ENCODE data around the gene PDE4D.
A peak's percentile ranks its signal among the peaks of the same experiment; 100 is the strongest.

Gene PDE4D

DNA sequence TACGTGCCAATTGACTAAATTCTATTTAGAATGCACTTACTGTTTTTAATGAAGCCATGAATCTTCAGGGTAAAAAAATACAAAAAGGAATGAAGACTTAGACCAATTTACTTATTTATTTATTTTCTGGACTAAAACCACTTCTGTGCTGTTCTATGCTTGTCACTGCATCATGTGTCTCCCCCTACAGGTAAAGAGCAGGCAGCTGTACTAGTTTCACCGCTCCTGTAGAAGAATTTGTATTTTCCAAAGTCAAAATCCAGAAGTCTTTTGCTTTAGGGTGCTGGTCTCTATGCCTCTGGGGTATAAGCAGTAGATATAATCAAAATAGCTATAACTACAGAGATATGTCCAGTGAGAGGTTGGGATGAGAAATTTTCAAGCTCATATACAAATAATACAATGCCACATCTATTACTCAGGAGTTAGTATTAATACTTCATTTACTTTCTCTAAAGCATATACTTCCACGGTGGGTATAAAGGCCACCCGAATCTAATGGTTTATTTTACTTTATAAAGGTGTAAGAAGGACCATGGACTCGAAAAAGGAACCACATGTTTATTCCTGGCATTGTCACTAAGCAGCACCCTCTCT, 719.2 kb downstream of the PDE4D start:
- H3K27ac ChIP-seq, result no peak overlapping the region
- TF ChIP-seq ZFX (IDR thresholded peaks at IDR 0.05; ENCODE audit: borderline replicate concordance), result no peak
- TF ChIP-seq, protein P1, sequence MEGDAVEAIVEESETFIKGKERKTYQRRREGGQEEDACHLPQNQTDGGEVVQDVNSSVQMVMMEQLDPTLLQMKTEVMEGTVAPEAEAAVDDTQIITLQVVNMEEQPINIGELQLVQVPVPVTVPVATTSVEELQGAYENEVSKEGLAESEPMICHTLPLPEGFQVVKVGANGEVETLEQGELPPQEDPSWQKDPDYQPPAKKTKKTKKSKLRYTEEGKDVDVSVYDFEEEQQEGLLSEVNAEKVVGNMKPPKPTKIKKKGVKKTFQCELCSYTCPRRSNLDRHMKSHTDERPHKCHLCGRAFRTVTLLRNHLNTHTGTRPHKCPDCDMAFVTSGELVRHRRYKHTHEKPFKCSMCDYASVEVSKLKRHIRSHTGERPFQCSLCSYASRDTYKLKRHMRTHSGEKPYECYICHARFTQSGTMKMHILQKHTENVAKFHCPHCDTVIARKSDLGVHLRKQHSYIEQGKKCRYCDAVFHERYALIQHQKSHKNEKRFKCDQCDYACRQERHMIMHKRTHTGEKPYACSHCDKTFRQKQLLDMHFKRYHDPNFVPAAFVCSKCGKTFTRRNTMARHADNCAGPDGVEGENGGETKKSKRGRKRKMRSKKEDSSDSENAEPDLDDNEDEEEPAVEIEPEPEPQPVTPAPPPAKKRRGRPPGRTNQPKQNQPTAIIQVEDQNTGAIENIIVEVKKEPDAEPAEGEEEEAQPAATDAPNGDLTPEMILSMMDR (IDR thresholded peaks at IDR 0.05), result peak; percentile 92

DNA sequence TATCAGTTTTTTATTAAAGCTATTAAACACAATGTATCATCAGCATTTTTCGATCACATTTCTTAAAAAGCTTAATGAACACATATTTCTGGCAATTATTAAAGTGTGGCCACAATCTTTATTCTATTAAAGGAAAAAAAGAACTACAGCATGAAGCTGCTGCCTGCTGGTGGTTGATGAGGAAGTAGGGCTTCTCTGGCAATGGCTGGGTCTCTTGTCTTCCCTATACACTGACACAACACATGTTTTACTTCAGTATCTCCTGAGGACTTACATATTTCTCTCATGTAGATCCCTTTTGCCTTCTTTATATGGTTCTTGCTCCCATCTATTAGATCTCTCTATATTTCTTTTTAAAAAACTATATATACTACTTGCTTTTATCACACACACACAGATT, 719.9 kb downstream of the PDE4D start:
- no peak overlapping the region for H3K27ac ChIP-seq
- no peak for TF ChIP-seq ZFX (IDR thresholded peaks at IDR 0.05; ENCODE audit: borderline replicate concordance)
- TF ChIP-seq, protein P1 (IDR thresholded peaks at IDR 0.05), result no peak

DNA sequence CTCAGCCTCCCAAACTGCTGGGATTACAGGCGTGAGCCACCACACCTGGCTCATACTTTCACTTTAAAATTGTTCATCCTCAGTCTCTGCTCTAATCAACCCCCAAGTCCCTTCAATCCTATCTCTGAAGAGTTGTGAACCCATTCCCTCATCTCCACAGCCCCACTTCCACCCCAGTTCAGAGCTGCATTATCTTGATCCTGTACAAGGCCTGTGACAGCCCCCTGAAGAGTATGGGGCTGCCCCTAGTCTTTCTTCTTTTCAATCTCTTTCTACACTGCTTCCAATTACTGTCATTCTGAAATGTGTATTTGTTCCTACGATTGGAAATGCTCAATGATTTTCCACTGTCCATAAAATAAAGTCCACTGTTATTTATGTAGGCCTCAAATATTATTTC, 722.4 kb downstream of the PDE4D start:
- TF ChIP-seq ZFX (IDR thresholded peaks at IDR 0.05; ENCODE audit: borderline replicate concordance), result no peak
- TF ChIP-seq, protein P1 (IDR thresholded peaks at IDR 0.05), result no peak
- no peak overlapping the region for H3K27ac ChIP-seq

DNA sequence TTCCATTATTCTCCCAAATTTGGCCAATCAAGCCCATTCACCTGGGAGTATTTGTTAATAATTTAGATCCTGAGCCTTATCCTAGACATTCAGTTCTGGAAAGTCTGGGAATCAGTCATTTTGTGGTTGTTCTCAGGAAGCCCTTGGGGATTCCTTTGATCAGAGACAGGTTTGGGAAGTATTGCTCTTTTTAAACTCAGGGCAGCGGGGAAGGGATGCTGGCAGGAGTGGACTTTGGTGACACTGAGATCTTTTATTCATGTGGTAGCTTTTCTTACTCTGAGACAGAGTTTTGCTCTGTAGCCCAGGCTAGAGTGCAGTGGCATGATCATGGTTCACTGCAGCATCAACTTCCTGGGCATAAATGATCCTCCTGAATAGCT, 723.8 kb downstream of the PDE4D start:
- no peak overlapping the region for H3K27ac ChIP-seq
- no peak for TF ChIP-seq ZFX (IDR thresholded peaks at IDR 0.05; ENCODE audit: borderline replicate concordance)
- TF ChIP-seq, protein P1 (IDR thresholded peaks at IDR 0.05), result no peak

DNA sequence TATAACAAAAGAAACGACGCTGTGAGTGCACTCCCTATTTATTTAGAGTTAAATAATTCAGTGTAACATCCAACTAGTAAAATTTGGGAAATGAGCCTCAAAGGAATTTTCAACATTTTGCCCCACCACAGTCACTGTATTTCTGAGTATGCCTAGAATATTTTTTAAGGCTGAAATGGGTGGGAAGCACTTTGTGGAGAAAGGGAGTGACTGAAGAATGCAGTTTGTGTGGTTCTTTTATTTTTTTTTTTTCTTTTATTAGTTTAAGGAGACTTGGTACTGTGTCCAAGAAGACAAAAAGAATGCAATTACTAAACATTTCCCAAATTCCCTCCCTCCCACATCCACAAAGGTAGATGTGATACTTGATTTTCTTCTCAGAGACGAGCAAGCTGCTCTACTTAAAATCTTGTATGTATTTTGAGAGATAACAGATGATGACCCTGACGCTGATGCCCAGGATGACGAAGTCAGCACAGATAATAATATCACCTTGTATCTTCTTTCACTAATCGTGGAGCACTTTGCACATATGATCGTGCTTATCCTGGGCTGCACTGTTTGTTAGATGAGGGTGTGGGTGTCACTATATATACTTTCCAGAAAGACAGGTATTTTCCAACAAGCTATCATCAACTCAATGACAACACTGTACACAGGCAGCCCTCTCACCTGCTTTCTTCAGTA, 724.3 kb downstream of the PDE4D start:
- H3K27ac ChIP-seq, result no peak overlapping the region
- TF ChIP-seq, protein P1 (IDR thresholded peaks at IDR 0.05), result no peak
- no peak for TF ChIP-seq ZFX (IDR thresholded peaks at IDR 0.05; ENCODE audit: borderline replicate concordance)

DNA sequence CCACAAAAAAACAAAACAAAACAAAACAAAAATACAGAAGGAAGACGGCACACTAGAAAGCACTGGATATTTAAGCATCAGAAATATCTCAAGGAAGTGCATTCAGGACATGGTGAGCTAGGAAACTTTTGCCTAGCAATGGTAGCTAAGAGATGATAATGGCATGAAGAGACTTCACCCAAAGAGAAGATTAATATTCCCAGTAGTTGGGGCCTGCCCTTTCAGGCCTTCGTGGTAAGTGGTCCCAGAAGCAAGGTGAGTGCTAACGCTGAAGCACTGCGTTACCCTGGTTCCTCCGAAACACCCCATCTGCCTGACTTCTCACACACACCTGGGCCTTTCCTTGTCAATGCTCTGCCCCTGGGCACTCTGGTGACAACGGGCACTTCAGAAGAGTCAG, 725.5 kb downstream of the PDE4D start:
- TF ChIP-seq, protein P1 (IDR thresholded peaks at IDR 0.05), result no peak
- no peak for TF ChIP-seq ZFX (IDR thresholded peaks at IDR 0.05; ENCODE audit: borderline replicate concordance)
- no peak overlapping the region for H3K27ac ChIP-seq

DNA sequence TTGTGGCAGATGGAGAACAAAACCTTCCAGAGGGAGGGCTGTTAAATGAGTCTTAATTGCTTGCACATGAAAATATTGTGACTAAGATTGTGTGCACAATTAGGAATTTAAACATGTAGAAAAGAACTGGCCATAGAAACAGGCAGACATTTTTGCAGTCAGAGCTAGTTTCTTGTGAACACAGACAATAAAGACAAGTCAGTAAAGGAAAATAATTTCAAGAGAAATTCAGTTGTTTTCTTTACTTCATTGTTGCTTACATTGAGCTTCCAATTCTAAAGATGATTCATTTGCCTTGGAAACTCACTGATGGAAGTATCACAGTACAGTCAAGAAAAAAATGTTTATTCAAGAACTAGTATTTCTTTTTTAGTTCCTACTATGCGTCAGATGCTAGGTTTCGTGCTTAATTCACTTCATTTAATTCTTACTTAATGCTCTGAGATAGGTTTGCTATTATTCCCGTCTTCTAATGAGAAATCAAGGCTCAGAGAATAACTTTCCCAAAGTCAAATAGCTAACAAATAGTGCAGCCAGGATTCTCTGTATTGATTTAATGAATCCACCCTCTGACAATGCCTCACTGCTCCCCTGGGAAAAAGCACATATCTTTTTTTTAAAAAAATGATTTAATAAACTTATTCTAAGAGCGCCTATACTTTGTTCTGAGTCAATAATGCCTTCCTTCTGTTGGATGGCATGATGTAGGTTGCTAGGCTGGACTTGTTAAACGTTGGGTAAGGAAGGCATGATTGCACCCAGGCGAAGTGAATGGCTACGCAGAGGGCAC, 729.3 kb downstream of the PDE4D start:
- H3K27ac ChIP-seq, result no peak overlapping the region
- TF ChIP-seq, protein P1 (IDR thresholded peaks at IDR 0.05), result no peak
- no peak for TF ChIP-seq ZFX (IDR thresholded peaks at IDR 0.05; ENCODE audit: borderline replicate concordance)

Data from 22Rv1 (cell line).